ENCODE data around the gene JCAD.

DNA sequence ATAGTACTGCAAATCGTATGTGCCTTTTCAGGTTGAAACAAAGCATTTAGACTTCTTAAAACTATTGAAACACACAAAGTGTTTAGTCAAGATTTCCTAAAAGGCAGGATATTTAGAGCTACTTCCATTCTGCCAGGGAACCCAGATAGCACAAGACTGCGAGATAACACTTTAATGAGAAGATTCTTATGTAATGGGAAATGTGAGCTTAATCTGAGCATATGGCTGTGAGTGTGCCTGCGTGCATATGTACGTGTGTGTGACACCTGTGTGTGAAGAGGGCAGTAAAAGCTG lies 14.3 kb upstream of the JCAD start:
- TF ChIP-seq, protein P1, sequence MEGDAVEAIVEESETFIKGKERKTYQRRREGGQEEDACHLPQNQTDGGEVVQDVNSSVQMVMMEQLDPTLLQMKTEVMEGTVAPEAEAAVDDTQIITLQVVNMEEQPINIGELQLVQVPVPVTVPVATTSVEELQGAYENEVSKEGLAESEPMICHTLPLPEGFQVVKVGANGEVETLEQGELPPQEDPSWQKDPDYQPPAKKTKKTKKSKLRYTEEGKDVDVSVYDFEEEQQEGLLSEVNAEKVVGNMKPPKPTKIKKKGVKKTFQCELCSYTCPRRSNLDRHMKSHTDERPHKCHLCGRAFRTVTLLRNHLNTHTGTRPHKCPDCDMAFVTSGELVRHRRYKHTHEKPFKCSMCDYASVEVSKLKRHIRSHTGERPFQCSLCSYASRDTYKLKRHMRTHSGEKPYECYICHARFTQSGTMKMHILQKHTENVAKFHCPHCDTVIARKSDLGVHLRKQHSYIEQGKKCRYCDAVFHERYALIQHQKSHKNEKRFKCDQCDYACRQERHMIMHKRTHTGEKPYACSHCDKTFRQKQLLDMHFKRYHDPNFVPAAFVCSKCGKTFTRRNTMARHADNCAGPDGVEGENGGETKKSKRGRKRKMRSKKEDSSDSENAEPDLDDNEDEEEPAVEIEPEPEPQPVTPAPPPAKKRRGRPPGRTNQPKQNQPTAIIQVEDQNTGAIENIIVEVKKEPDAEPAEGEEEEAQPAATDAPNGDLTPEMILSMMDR (IDR thresholded peaks at IDR 0.05), result no peak
- TF ChIP-seq POLR2A (IDR thresholded peaks at IDR 0.05), result no peak
